ENCODE data around the gene SLC34A3. TPM values are rescaled to one million over a fixed set of nuclear protein-coding genes. Genes with fewer than 3 reads are reported as not detected.
A peak's percentile ranks its signal among the peaks of the same experiment; 100 is the strongest.

The SLC34A3 gene
- polyA plus RNA-seq, 10 donors = 0.29 to 2.0 (median 0.89) TPM

DNA sequence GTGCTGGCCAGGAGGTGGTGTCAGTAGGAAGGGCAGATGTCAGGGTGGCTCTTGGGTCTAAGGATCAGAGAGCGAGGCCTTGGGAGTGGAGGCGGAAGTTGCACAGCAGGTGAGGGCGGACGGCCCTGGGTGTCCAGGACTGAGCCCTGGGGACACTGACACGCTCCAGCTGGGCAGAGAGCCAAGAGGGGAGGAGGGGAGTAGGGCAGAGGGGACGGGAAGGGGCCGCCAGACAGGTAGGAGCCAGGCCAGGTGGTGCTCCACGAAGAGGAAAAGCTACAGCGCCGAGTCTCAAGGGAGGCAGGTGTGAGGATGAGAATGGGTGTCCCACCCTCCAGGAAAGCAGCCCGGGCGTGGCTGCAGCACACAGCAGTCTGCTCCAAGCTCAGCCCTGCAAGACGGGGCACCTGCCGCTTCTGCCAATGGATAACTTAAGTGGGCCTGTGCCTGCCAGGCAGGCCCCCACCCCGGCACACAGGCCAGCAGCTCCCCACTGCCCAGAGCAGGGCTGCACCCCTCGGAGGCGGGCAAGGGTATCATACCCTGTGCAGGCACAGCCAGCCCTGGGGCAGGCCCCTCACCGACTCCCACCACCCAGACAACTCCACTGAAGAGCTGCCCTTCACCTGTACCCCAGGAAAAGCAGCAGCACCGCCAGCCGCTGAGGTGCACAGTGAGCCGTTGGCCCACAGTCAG is 35.0 kb upstream of the SLC34A3 start:
- DNase-seq = no peak

DNA sequence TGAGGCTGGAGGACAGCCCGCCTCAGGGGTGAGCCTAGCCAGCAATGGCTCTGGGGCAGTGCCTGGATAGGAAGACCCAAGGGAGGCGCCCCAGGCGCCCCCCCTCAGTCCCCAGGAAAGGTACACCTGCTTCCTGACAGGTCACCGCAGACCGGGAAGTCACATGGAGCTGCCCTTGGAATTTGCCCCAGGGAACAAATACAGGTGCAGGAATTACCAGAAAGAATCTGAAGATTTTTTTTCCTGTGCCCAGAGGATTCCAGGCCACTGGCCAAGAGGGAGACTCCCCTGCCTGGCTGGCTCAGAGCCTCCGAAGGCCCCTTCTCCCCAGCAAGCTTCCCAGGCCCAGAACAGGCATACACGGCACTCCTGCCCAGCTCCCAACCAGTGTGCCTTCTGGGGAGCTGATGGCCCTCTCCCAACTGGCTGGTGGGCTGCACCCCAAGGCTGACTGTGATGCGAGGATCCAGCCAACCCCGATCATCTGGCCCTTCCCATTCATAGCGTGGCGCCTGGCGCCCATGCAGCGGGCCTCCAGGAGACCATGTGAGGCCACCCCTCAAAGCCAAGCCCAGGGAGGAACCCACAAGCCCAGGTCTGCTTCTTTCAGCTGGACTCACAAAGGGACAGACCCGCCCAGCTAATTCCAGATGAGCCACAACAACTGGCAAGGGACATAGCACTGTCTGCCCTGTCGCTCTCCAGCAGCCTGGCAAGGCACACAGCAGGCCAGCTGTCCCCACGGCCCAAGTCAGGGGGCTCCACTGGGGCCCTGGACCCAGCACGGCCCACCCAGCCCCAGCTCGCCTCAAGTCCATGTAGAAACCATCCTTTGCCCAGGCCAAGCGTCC is 32.4 kb upstream of the SLC34A3 start:
- DNase-seq = no peak

DNA sequence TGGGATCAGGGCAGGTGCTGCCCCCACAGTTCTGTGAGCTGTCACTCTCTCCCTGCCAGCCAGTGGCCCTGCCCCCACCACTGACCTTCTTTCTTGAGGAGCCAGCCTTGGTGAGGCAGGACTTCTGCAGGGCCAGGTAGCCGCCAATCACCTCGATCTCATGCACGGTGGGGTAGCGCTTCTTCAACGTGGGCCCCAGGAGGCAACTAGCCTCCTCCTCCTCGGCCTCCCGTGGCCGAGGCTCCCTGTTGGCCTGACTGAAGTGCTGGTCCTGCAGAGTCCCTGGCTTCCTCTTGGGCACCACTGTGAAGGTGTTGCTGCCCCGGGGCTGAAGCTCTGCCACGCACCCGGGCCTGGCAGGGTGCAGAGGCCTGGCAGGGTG is 31.8 kb upstream of the SLC34A3 start:
- DNase-seq = no peak

DNA sequence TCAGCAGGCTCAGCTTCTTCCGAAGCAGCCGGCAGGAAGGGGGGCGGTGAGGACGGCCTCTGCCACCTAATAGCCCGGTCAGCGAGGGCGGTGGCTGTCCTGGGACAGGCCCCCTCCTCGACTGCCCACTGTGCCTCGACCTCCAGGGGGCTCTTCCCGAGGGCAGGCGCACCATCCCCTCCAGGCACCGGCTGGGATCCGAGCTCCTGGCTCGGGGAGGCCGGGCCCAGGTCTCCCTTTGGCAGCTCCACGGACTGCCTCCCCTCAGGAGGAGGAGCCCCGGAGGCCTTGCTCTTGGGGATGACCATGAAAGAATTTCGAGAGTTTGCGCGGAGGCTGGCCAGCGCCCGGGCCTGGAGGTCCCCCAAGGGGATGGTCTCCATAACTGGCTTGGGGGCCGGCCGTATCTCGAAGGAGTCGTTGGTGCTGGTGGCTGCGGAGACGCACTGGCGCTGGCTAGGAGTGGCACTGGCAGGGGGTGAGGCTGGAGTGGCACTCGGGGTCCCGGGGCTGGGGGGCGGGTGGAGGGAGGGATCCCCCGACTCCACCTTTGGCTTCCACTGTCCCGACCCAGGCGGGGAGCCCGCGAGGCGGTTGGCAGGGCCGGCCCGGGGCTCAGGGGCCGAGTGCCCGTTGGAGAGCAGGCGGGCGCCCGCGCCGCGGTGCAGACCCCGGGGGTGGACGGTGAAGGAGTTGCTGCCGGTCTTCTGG is 31.1 kb upstream of the SLC34A3 start:
- DNase-seq = no peak

DNA sequence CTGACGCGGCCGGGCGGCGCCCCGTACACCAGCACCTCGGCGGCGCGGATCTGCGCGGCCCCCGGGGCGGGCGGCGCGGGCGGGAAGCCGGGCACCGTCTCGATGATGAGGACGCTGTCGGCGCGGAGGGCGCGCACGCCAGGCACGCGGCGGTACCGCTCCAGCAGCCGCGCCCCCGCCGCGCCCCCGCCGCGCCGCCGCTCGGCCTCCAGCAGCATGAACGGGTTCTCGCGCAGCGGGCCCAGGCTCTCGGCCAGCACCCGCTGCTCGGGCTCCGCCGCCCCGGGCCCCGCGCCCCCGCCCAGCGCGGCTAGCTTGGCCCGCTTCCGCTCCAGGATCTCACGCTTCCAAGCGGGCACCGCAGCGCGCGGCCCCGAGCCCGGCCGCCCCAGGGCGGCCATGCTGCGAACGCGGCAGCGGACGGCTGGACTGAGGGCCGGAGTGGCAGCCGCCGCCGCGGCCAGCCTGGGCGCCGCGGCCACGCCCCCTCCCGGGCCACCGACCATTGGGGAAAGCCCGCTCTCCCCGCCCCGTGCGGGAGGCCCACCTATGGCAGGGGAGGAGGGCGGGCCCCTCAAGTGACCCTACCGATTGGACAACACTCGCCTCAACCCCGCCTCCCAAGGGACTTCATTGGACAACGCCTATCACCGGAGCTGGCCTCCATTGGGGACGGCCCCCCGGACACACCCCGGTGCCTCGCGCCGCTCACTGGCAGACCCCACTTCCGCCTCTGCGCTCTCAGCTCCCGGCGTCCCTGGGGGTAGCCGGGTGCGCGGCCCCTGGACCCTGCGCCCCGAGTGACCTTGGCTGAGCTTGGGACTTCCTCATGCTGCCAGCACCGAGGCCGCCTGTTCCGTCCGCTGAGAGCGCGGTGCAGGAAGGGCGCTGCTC is 30.1 kb upstream of the SLC34A3 start, which contains the start of gene TPRN:
Gene TPRN (minus strand): TSS at position 431 of the 894 bp plus-strand sequence. CDS start 30 bp downstream, at position 401.
- DNase-seq = peak; percentile 98 to 99 (median 98)

DNA sequence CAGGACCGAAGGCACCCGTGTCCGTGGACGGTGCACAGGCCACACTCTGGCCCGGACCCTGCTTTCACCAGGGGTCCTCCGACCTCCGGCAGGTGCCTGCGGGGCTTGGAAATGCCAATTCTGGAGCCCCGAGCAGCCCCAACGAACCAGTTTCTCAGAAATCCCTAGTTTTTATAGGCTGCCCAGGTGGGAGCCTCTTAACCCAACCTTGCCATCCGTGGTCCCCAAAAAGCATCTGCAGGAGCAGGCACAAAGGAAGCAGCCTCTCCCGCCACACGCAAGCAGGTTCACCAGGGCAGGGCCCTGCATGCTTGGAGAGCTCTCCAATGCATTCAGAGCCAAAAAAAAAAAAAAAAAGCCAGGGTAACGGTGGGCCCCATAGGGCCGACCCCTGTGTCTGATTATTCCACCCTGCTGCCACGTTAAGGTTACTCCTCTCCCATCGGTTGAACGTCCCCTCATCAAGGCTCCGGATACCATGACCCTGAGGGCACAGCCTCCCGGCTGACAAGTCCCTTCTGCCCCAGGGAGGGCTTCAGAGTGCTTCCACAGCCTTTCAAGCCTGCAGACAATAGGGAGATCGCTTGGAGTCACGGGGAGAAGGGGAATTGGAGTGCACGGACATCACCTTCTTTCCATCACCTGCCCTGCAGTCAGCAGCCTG is 29.4 kb upstream of the SLC34A3 start:
- no peak for DNase-seq

DNA sequence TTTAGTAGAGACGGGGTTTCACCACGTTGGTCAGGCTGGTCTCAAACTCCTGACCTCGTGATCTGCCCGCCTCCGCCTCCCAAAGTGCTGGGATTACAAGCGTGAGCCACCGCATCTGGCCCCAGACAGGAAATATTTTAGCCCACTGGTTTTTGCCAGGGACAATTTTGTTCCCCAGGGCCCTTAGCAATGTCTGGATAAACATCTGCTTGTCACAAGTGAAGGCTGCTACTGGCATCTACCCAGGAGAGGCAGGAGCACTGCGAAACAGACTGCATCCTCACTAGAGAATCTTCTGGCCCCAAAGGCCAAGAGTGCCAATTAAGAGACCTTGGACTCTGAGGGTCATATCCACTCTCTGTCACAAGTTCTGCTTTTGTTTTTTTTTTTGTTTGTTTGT is 27.7 kb upstream of the SLC34A3 start:
- no peak for DNase-seq

DNA sequence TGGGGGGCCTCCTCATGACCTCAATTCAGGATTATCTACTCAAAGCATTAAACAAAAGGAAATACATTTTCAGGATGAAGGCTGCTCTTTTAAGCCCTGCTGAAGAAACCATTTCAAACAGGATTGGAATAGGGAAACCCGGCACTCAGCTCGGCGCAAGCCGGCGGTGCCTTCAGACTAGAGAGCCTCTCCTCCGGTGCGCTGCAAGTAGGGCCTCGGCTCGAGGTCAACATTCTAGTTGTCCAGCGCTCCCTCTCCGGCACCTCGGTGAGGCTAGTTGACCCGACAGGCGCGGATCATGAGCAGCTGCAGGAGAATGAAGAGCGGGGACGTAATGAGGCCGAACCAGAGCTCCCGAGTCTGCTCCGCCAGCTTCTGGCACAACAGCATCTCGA is 26.0 kb upstream of the SLC34A3 start:
- DNase-seq = no peak

DNA sequence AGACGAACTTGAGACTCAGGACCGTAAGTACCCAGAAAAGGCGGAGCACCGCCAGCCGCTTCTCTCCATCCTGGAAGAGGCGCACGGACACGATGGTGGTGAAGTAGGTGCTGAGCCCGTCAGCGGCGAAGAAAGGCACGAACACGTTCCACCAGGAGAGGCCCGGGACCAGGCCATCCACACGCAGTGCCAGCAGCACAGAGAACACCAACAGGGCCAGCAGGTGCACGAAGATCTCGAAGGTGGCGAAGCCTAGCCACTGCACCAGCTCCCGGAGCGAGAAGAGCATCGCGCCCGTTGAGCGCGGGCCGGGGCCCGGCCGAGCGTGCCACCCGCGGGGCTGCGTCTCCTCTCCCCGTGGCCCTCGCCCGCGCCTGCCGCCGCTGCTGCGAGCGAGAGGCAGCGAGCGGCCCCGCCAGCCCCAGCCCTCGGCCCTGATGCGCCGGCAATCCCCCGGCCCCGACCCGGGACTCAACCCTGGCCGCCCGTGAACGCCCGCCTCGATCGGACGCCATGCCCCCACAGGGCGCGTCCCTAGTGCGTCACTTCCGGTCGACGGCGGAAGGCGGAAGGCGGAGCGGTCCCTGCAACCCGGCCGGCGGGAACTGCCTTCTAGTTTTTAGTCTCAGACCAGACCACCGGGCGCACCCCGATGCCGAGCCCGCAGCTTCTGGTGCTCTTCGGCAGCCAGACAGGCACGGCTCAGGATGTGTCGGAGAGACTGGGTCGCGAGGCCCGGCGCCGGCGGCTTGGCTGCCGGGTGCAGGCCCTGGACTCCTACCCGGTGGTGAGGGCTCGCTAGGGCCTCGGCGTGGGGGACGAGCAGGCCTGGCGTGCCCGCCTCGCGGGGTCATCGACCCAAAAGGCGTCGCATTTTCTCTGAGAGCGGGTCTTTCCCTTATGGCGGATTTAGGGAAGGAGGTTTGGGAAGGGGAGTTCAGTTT is 25.3 kb upstream of the SLC34A3 start, which contains the start of the genes NDOR1 and TMEM203:
Gene NDOR1 (plus strand): TSS at position 575 of the 944 bp plus-strand sequence. CDS start 78 bp downstream, at position 653.
Gene TMEM203 (minus strand): TSS at position 523 of the 944 bp plus-strand sequence. CDS start 234 bp downstream, at position 289.
- DNase-seq = peak; percentile 86 to 96 (median 94)

DNA sequence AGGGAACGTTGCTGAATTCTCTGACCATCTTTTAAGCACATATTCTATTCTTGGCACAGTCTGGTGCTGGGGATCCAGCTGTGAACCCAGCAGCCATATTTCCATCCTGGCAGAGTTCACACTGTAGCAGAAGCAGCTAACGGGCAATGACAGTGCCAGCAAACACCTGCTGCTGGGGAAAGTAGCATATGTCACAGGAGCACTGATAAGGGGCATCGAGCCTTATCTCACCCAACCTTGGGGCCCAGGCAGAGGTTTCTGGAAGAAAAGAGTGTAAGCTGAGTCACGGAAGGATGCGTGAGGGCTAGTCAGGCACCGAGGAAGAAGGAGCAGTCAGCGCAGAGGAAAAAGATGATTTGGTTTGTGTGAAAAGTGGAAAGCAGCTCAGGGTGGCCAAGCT is 24.1 kb upstream of the SLC34A3 start:
- no peak for DNase-seq

DNA sequence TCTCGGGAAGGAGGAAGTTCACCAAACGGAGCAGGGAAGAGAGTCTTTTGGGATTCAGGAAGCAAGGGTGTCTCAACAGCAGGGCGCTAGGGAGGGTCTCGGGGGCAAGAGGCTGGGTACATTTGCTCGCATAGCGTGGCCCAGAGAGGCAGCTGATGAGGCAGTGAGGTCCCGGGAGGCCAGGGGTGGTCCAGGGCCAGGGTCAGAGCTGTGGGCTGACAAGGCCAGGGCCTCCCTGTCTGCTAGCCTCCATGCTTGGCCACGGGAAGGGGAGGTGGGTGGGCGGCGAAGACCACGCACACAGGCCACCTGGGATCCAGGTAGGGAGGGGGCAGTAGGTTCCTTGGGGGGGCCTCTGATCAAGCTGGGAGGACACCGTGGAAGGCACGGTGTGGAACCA is 19.2 kb upstream of the SLC34A3 start:
- no peak for DNase-seq

DNA sequence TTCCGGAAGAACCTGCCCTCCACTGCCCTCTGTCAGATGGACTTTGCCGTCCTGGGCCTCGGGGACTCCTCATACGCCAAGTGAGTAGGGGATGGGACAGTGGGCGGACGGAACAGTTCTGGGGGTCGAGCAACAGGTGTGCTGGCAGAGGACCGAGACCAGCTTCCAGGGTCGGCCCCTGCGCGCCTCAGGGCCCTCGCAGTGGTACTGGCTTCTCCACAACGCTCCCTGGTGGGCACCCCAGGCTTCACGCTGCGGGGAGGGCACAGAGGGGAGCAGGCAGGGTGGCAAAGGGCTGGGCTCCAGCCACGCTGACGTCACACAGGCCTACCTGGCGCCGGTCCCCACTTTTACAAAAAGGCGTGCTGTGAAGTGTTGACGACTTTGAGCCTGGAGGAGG is 18.2 kb upstream of the SLC34A3 start:
- DNase-seq = no peak

DNA sequence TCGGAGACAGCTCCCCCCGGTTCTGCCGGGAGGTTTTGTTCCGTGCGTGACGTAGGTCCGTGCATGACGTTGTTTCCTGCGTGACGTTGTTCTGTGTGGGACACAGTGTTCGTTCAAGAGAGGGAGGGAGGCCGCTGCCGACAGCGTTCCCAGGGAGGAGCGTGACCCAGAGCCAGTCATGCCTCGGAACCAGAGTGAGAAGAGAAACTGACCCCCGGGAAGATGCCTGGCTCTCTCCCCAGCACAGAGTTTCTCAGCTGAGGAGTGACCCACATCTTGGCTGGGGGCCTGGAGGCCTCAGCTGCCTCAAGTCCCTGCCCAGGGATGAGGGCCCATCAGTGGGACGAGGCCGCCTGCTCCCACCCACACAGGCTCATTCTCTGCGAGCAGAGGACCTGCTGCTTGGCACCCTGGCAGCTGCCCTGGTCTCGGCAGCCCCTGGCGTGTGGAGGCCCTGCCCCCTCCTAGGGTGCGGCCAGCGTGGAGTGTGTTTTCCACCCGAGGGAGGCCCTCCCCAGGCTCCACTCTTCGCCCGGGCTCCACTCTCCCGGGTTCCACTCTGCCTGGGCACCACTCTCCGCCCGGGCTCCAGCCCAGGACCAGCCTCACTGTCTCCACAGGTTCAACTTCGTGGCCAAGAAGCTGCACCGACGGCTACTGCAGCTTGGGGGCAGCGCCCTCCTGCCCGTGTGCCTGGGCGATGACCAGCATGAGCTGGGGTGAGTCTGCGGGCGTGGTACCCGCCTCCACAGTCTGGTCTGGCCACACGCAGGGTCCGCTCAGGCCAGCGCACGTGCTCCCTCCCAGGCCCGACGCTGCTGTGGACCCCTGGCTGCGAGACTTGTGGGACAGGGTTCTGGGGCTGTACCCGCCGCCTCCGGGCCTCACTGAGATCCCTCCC is 17.3 kb upstream of the SLC34A3 start:
- no peak for DNase-seq

DNA sequence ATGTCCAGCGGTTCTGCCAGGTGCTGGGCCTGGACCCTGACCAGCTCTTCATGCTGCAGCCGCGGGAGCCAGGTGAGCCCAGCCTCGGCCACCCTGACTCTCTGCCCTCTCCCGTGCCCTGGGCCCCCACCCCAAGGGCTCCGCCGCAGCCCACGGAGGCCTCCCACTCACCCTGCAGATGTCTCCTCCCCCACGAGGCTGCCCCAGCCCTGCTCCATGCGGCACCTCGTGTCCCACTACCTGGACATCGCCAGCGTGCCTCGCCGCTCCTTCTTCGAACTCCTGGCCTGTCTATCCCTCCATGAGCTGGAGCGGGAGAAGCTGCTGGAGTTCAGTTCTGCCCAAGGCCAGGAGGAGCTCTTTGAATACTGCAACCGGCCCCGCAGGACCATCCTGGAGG is 16.1 kb upstream of the SLC34A3 start:
- DNase-seq = no peak

DNA sequence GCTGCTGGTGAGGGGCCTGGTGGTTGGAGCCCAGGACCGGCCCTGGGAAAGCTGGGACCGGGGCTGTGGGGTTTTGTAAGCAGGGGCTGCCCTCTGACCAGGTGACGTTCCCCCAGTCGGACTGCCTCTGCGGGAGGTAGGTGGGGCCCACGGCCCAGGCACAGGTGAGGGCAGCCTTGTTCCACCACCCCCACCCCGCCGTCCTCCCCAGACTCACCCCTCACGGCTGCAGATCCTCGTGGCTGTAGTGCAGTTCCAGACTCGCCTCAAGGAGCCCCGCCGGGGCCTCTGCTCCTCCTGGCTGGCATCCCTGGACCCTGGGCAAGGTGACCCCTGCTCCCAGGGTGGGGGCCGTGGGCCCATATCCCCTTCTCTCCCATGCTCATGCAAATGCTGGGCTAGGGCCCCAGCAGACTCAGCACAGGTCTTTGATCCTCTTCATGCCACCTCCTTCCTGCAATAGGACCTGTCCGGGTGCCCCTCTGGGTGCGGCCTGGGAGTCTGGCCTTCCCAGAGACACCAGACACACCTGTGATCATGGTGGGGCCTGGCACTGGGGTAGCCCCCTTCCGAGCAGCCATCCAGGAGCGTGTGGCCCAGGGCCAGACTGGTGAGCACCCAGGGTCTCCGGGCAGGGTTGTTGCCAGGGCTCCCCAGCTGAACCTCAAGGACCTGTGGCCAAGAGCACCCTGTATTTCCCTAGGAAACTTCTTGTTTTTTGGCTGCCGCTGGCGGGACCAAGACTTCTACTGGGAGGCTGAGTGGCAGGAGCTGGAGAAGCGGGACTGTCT is 15.3 kb upstream of the SLC34A3 start:
- DNase-seq = no peak

DNA sequence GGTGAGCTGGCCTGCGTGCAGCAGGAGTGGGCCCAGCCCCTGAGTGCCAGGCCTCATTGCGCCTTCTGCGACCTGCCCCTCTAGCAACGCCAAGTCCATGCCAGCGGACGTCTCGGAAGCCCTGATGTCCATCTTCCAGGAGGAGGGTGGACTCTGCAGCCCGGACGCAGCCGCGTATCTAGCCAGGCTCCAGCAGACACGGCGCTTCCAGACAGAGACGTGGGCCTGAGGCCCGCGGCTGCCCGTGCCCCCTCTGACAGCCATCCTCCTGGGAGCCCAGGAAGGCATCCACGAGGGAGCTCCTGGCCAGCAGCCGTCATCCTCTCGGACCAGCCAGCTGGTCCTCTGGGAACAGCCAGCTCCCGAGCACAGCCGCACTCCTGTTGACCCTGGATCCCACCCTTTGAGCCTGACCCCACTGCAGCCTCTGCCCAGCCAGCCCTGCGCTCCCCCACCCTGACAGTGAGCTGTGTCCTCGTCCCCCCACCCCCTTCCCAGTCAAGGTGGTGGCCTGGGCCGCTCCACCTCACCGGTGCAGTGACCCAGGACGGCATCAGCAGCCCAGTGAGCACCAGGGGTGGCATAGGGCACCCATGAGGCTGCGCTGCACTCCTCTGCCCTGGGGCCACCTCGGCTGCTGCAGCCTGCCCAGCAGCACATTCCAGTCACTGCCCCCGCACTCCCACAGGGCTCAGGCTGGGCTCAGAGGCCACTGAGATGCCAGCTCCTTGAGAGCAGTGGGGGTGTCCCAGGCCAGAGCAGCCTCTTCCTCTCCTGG is 14.3 kb upstream of the SLC34A3 start:
- DNase-seq = no peak

Measured in muscle of back (tissue), 11 donors.